Measurements from ENCODE around the gene SHC3. TPM values are rescaled to one million over a fixed set of nuclear protein-coding genes. Genes with fewer than 3 reads are reported as not detected.

SHC3 gene
- total and polyA plus RNA-seq, 2 donors (not counting 3 experiments of a cell fraction or from before 2014, with no cell fraction given) = 1.0 to 2.0 TPM

- Histone ChIP-seq H3K9me3 (replicated peaks; ENCODE audit: control insufficient read depth, insufficient read depth, low read length) (no peaks in the 10 kb centered on the region), H3K4me2 (ENCODE audit: insufficient read depth, low read length) (no peak overlapping the region), H3K79me2 (ENCODE audit: control insufficient read depth, insufficient read depth, low read length) (no peaks in the 10 kb centered on the region), H3K27me3 (ENCODE audit: control insufficient read depth in 2 of 2, insufficient read depth in 2 of 2, low read length in 2 of 2) (no peaks in the 10 kb centered on the region), H3K4me1 (ENCODE audit: control insufficient read depth, extremely low read depth, insufficient read depth, low read length) (no peaks in the 10 kb centered on the region), H3K27ac (ENCODE audit: insufficient read depth, low read depth, low read length) (no peak overlapping the region), H3K36me3 (ENCODE audit: control insufficient read depth in 2 of 2, extremely low read depth in 1 of 2, insufficient read depth in 2 of 2, low read length in 2 of 2) (no peaks in the 10 kb centered on the region), H3K9me1 (replicated peaks; ENCODE audit: control insufficient read depth, extremely low read depth, insufficient read depth, low read length) (no peaks in the 10 kb centered on the region), H3K4me3 (replicated peaks in 1 of 3; ENCODE audit: insufficient read depth in 1 of 3, low read depth in 1 of 3, low read length in 3 of 3) (no peak overlapping the region), H4K20me1 (replicated peaks; ENCODE audit: control insufficient read depth, extremely low read depth, insufficient read depth, low read length) (no peaks in the 10 kb centered on the region), H3K9ac (replicated peaks; ENCODE audit: extremely low read depth, insufficient read depth, low read length) (no peak overlapping the region), H2AFZ (ENCODE audit: low read depth, low read length) (no peak overlapping the region)
- intact Hi-C loops (cut with micrococcal nuclease) = no loop called here
- ChIA-PET CTCF (interaction anchor here (1.8 kb wide), 1 partner anchor 10 kb away, joined by 5 read pairs; no protein-coding TSS in a partner anchor), POLR2A (no interaction called here)
- dilution Hi-C loops (cut with MboI; ENCODE audit: extremely low pct_ligation_motif_present, low sequenced_read_pairs) = no loop called here
- DNase-seq (ENCODE audit: low read depth, low spot score) = no peak
- FAIRE-seq = no peak
- TF ChIP-seq CTCF (IDR thresholded peaks at IDR 0.05; ENCODE audit: extremely low read depth in 1 of 2, insufficient read depth in 1 of 2, low read depth in 1 of 2, low read length in 2 of 2) (no peak), GATA2 (IDR thresholded peaks at IDR 0.05; ENCODE audit: insufficient read depth, insufficient read length, low read depth, low read length) (no peak), POLR2A (IDR thresholded peaks at IDR 0.05; ENCODE audit: low read depth, low read length) (no peak), MYC (IDR thresholded peaks at IDR 0.05; ENCODE audit: low read depth, low read length) (no peak), JUN (IDR thresholded peaks at IDR 0.05; ENCODE audit: borderline replicate concordance, insufficient read depth, insufficient read length, low read depth) (no peak), EZH2 (IDR thresholded peaks at IDR 0.05; ENCODE audit: borderline replicate concordance, low read depth, low read length, severe bottlenecking) (no peak), POLR2AphosphoS5 (IDR thresholded peaks at IDR 0.05; ENCODE audit: insufficient read depth, low read depth, low read length) (no peak), FOS (IDR thresholded peaks at IDR 0.05; ENCODE audit: borderline replicate concordance, insufficient read depth, low read length) (no peak)
- TF ChIP-seq, protein P1, sequence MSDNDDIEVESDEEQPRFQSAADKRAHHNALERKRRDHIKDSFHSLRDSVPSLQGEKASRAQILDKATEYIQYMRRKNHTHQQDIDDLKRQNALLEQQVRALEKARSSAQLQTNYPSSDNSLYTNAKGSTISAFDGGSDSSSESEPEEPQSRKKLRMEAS (IDR thresholded peaks at IDR 0.05; ENCODE audit: insufficient read depth, insufficient read length) = no peak
- BruUV-seq (replicated peaks) = no TSS peak
Observed at GRCh38 chr9:89051421-89052025, 127.1 kb downstream of the SHC3 start.
